Mammary epithelial cell (primary cell): ENCODE data around the gene HEBP1.

Experiments
- CTCF ChIP-seq, 2 donors: IDR thresholded peaks in 1 of 2; conservative IDR thresholded peaks in 1 of 2; 2 replicates each; pipeline ENCODE4 v1.5.1; 2011 to 2012; ENCODE audit warnings: inconsistent platforms in 2 of 2, low read length in 2 of 2, mild to moderate bottlenecking in 2 of 2, control low read depth in 1 of 2, low read depth in 1 of 2; ENCODE audit not compliant: insufficient read depth in 1 of 2; ENCODE audit errors: extremely low read depth in 1 of 2
- EZH2 ChIP-seq: IDR thresholded peaks from 2 replicates; pipeline ENCODE4 v1.6.1; 2012; ENCODE audit warnings: low read length, inconsistent platforms, borderline replicate concordance

- TF ChIP-seq CTCF (conservative IDR thresholded peaks at IDR 0.05 in 1 of 2, IDR thresholded peaks at IDR 0.05 in 1 of 2; ENCODE audit: extremely low read depth in 1 of 2, insufficient read depth in 1 of 2, low read depth in 1 of 2, low read length in 2 of 2) (no peak), EZH2 (no peak)
Measured at GRCh38 chr12:12947902-12948301, 52.2 kb downstream of the HEBP1 start.
